ENCODE results near the gene KIF6.

The KIF6 gene

GRCh38 chr6:39367700-39368099 lies 357.5 kb downstream of the KIF6 start:
- DNase-seq = no peak

- no peak for DNase-seq
Observed at GRCh38 chr6:39366931-39367618, 358.1 kb downstream of the KIF6 start.

GRCh38 chr6:39365281-39366074 lies 359.7 kb downstream of the KIF6 start:
- no peak for DNase-seq

DNA sequence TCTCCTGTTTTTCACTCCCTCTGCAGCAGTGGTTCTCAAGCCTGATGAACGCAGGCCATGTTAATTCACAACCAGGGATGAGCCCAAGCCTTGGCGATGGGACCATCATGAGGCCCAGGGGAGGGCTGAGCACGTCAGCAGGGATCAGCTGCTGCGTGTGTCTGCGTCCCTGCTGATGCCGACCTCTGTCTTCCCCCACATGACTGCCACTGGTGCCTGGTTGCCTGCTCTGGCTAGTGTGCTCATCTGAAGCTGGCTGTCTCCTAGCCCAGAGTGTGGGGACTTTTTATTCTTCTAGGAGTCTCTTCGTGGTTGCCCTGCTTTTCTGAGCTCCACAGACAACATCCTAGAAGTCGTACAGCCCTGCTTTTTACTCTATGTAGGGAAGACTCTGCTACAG lies 361.9 kb downstream of the KIF6 start:
- no peak for DNase-seq

DNA sequence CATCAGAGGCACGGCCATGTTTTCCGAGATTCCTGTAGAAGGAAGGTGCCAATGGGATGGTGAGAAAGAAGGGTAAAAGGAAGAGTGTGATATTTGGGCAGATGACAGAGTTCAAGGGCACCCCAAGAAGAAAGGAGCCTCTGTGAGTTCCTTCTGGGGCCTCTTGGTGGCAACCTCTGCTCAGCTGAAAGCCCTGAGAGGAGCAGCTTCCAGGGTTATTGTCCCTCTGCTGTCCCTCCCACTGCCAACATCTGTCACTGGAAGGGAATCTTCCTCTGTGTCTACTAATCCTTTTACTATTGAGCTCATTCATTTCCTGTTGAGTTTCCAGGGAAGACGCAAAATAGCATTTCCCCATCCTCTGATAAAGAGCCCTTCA lies 362.7 kb downstream of the KIF6 start:
- no peak for DNase-seq

DNA sequence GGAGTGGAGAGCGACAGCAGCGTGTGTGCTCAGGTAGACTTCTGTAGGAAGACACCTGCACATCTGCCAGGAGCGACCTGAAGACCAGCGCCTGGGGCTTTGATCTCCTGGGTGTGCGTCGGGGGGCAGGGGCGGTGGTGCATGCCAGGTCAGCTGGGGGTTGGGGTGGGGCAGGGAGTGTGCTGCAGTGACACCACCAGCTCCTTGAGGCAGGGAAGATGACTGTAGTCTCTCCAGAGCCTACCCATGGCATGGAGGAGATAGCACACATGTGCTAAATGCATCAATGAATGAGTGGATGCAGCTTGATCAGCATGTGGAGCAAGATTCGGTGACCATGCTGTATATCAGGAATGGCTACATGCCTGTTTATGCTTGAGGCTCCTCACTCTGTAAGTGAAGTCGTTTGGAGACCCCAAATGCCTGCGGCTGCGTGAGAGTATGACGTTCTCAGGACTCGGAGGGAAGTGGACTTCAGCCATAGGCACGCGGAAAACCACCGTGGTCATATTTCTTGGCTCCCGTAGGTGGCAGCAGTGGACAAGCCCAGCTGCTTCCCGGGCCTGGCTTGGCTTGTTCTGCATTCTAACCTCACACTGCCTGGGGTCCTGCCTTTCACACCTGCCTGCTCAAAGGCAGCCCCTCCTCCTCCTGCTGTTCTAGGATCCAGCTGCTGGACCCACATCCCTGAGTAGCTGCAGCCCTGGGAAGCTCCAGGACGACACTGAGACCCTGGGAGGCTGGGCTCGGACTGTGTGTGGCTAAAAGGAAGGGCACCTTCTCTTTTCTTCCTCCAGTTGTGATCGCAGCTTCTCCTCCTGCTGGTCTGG lies 363.3 kb downstream of the KIF6 start:
- peak; percentile 39 to 68 for DNase-seq

GRCh38 chr6:39360378-39360777 lies 364.8 kb downstream of the KIF6 start:
- no peak for DNase-seq

- DNase-seq = no peak
Observed at GRCh38 chr6:39357998-39358686, 367.1 kb downstream of the KIF6 start.

- DNase-seq = no peak
Observed at GRCh38 chr6:39353698-39354315, 371.4 kb downstream of the KIF6 start.

DNA sequence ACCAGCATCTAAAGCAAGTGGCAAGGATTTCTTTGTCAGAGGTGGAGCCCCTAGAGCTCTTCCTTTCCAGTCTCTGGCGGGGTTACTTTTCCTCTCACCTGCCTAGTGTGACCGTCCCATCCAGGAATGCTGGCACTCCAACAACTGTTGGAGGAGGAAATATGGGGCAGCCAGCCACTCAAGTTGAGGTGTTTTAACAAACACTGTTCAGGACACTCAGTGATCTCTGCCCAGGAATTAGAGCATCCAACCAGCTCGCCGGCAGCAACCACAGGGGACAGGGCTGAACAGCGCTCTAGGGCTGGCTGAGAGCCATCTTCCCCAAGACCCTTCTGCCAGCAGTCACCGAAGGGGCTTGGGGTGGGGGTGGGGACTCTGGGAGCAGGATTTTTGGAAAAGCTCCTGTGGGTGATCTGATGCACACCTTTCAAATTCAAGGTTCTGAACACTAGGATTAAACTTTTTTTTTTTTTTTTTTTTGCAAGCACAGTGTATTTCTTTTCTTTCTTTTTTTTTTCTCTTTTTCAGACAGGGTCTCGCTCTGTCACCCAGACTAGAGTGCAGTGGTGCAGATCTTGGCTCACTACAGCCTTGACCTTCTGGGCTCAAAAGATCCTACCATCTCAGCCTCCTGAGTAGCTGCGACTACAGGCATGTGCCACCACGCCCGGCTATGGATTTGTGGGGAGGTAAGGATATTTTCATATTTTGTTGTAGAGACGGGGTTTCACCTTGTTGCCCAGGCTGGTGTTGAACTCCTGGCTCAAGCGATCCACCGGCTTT lies 374.3 kb downstream of the KIF6 start:
- no peak for DNase-seq

DNA sequence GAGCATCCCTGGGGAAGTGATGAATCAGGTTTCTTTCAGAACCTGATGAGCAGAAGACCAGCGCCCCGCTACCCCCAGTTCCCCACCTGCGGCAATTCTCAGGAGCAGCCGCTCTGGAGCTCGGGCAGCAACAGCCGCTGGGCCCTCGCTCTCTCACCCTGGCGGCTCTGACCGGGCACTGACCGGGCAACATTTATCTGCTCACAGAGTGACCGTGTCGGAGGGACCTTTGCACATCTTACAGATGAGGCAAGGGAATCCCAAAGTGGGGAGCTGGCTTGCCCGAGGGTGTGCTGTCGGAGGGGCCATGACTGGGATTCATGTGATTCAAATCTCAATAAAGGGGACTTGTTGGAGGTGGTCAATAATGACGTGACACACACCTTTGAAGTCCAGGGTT lies 376.5 kb downstream of the KIF6 start:
- no peak for DNase-seq

DNA sequence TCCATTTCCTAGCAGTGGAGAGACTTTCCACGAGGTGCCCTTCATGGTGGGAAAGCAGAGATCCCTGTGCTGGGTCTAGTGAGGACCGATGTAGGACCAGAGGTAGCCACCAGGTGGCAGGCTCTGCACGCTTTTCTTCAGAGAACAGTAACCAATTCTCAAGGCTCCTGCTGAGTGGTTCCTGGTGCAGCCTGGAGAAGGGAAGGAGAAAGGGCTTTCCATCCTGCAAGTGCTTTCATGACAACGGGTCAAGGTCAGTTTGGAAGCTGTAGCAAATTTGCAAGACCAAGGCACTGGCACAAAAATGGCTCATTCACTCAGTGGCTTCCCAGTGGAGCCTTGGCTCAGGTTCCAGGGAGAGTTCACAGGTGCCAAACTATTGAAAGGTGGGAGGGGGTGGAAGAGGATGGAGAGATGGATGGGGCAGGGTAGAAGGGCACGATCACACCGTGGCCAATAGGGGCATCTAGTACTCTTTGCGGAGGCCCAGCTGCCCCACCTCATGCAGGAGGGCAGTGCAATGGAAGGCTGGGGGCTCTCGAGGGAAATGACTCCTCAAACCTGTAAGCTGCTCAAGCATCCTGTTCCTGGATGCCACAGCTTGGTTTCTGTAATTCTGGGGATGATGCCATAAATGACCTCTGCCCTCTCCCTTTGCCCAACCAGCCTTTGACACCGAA lies 377.2 kb downstream of the KIF6 start:
- peak in 1 of 2 experiments; percentile 43 for DNase-seq

- DNase-seq = no peak
Observed at GRCh38 chr6:39347206-39347605, 378.0 kb downstream of the KIF6 start.

DNA sequence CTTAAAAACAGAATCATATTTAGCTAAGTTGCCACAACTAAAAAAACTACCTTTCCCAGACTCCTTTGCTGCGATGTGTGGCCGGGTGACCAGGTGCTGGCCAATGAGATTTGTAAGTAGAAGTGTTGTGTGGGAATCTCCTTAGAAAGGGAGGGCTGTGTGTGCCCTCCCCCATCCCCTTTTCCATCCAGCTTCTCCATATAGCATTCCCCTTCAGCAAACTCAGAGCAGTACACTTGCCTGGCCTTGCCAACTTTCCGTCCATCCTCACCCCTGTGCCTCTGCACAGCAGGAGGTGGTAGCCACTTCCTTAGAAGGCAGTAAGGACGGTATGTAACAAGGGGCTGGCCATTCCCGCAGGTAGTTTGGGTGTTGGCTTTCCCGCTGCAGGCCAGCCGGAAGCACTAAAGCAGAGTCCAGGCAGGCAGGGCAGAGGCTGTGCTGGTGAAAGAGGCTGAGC lies 380.4 kb downstream of the KIF6 start:
- DNase-seq = no peak

DNA sequence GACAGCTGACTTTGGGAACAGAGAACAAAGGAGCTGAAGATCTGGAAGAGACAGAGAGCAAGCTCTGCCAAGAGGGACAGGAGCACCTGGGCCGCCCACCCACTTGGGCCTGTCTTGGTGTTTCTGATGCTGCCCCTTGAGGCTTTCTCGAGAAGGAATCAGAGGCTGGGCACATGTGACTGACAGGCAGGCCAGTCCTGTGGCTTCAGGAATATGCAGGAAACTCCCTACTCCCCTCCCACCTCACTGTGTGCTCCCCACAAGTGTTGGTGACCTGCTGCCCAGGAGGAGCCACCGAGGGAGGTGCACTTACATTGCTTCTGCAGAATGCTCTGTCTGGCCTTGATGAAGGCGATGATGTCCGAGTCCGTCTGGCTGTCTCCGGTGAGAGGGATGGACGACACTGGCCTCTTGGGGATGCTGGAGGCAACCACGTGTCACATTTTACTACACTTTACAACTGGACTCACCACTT lies 381.8 kb downstream of the KIF6 start:
- no peak for DNase-seq

DNA sequence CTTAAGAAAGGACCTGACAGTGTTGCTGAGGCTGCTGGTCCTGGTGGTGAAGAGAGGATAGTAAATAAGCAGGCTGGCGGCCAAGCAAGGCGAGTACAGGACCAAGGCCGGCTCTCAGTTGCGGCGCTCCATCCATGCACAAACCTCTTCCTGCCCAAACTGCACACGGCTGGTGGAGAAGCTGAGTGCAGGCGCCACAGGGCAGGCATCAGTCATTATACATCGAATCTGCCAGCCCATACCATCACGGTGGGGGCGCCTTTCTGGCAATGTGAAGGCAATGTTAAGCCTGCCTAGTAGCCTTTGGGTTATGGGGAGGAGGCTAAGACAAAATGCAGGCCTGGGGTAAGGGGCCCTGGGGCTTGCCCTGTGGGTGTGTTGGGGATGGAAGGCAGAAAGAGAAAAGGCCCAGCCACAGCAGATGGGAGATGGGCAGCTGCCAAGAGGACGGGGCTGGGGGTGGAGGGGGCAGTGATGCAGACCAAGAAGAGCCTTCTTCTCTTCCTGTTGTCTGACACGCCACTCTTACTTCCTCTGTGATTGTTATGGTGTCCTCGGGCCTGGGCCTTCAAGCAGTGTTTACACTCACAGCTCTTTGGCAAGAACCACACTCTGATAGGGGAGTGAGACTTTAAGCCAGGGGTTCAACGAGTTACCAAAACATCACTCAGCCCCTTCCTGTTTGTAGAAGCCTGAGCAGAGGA lies 382.4 kb downstream of the KIF6 start:
- no peak for DNase-seq

DNA sequence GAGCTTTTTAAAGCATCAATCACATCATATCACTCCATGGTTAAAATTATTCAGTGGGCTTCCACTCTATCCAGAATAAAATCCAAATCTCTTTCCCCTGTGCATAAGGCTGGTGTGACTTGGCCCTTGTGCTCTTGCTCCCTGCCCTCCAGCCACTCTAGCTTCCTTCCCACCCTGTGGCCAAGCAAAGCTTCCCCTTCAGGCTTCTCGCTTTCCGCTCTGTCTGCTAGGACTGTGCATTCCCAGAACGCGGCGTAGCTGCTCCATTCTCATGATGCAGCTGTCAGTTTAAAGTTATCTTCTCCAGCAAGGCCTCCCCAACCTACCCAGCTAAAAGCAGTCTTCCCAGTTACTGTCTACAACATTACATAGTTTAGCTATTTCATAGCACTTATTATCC lies 383.3 kb downstream of the KIF6 start:
- DNase-seq = no peak

GRCh38 chr6:39341352-39341751 lies 383.9 kb downstream of the KIF6 start:
- DNase-seq = no peak

DNA sequence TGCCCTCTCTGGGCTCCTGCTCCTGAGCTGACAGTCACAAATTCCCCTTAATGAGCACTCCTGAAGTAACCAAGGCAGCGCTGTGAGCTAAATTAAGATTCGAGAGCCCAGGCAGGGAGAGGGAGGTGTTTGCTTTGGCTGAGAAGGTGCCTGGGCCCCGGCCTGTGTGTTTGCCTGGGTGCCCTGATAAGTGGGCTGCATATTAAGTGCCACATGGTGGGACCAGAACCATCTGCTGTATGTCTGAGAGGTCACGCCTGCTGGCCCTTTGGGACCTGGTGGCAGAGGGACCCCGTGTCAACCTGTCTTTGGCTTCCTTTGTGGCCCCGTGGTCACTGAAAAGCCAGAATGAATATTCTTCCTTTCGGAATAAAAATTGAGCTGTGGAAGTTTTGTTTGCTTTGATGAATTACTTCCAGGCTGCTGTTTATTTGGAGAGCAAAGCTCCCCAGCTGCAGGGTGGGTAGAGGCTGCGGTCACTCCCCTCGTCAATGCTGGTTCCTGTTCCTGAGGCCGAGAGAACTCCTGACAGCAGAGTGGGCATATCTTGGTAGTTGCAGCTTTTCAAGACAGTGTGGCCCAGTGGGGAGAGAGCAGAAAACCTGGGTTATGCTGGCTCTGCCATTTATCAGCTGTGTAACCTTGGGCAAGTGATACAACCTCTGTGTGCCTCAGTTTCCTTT lies 385.2 kb downstream of the KIF6 start:
- no peak for DNase-seq

Data from NCI-H1930 (cell line).